HepG2 (cell line): Measurements from ENCODE around the gene VEGFB. TPM values are rescaled to one million over a fixed set of nuclear protein-coding genes. Genes with fewer than 3 reads are reported as not detected.

Experiments
- ADNP ChIP-seq: sonication (generic); formaldehyde crosslinking; IDR thresholded peaks from 2 replicates; pipeline ENCODE4 v1.4.0; 2020; ENCODE audit warnings: missing genetic modification reagents
- CAMTA2 ChIP-seq: sonication (generic); formaldehyde crosslinking; IDR thresholded peaks from 2 replicates; pipeline ENCODE4 v1.4.0; 2020; ENCODE audit warnings: mild to moderate bottlenecking, missing genetic modification reagents, borderline replicate concordance
- CREBL2 ChIP-seq: sonication (generic); formaldehyde crosslinking; IDR thresholded peaks from 2 replicates; pipeline ENCODE4 v1.8.1; 2023; ENCODE audit warnings: missing genetic modification reagents, mild to moderate bottlenecking, borderline replicate concordance
- FOXK1 ChIP-seq: sonication (generic); formaldehyde crosslinking; IDR thresholded peaks from 2 replicates; pipeline ENCODE4 v1.4.0; 2020; ENCODE audit warnings: low read depth, missing genetic modification reagents, borderline replicate concordance
- GFI1 ChIP-seq: sonication (generic); formaldehyde crosslinking; IDR thresholded peaks from 2 replicates; pipeline ENCODE4 v1.5.0; 2020; ENCODE audit warnings: missing genetic modification reagents, mild to moderate bottlenecking, borderline replicate concordance
- JUN ChIP-seq: sonication (generic); formaldehyde crosslinking; IDR thresholded peaks from 2 replicates; pipeline ENCODE4 v1.4.0; 2020; ENCODE audit warnings: mild to moderate bottlenecking, missing genetic modification reagents
- KDM2A ChIP-seq: sonication (generic); formaldehyde crosslinking; IDR thresholded peaks from 2 replicates; pipeline ENCODE4 v1.4.0; 2020; ENCODE audit warnings: low read depth, missing genetic modification reagents, borderline replicate concordance
- KMT2A ChIP-seq: sonication (generic); formaldehyde crosslinking; IDR thresholded peaks from 2 replicates; pipeline ENCODE4 v1.4.0; 2020; ENCODE audit warnings: missing genetic modification reagents
- MBD4 ChIP-seq: IDR thresholded peaks from 2 replicates; pipeline ENCODE4 v1.6.1; 2012; ENCODE audit warnings: low read length, inconsistent platforms, borderline replicate concordance
- MEF2D ChIP-seq: sonication (generic); formaldehyde crosslinking; IDR thresholded peaks from 2 replicates; pipeline ENCODE4 v1.5.1; 2020; ENCODE audit warnings: mild to moderate bottlenecking, missing genetic modification reagents
- MYNN ChIP-seq: sonication (generic); formaldehyde crosslinking; IDR thresholded peaks from 2 replicates; pipeline ENCODE4 v1.4.0; 2020; ENCODE audit warnings: mild to moderate bottlenecking, low read depth, missing genetic modification reagents
- NBN ChIP-seq: fragments of 450-650 bp; conservative IDR thresholded peaks from 2 replicates; pipeline ENCODE4 v1.6.1; 2017
- PCBP1 ChIP-seq: fragments of 200-400 bp; formaldehyde crosslinking; IDR thresholded peaks from 2 replicates; pipeline ENCODE4 v1.6.1; 2017; ENCODE audit warnings: mild to moderate bottlenecking, low read depth, low read length, borderline replicate concordance
- RXRA ChIP-seq: sonication (generic); formaldehyde crosslinking; IDR thresholded peaks from 2 replicates; pipeline ENCODE4 v1.5.1; 2020; ENCODE audit warnings: missing genetic modification reagents
- SRSF9 ChIP-seq: fragments of 200-400 bp; formaldehyde crosslinking; IDR thresholded peaks from 2 replicates; pipeline ENCODE4 v1.6.1; 2018; ENCODE audit warnings: borderline replicate concordance, mild to moderate bottlenecking, low read depth, low read length; ENCODE audit not compliant: insufficient read depth, poor library complexity, severe bottlenecking
- ZBTB38 ChIP-seq: sonication (generic); formaldehyde crosslinking; IDR thresholded peaks from 2 replicates; pipeline ENCODE4 v1.5.1; 2020; ENCODE audit warnings: mild to moderate bottlenecking, missing genetic modification reagents
- ZNF24 ChIP-seq: fragments of 450-650 bp; IDR thresholded peaks from 2 replicates; pipeline ENCODE4 v1.6.1; 2017; ENCODE audit warnings: antibody characterized with exemption, mild to moderate bottlenecking
- ZNF337 ChIP-seq: sonication (generic); formaldehyde crosslinking; IDR thresholded peaks from 2 replicates; pipeline ENCODE4 v1.5.1; 2020; ENCODE audit warnings: missing genetic modification reagents, low read depth, mild to moderate bottlenecking, borderline replicate concordance
- ZNF557 ChIP-seq: sonication (generic); formaldehyde crosslinking; IDR thresholded peaks from 2 replicates; pipeline ENCODE4 v1.4.0; 2020; ENCODE audit warnings: missing genetic modification reagents
- ZNF614 ChIP-seq: IDR thresholded peaks from 2 replicates; pipeline ENCODE4 v1.6.1; 2018; ENCODE audit warnings: missing biosample characterization, missing genetic modification reagents, inconsistent platforms, borderline replicate concordance
- polyA plus RNA-seq, 8 experiments: library from polyadenylated mRNA; depleted of rRNA in 3 of 8; stranded (reverse) in 7 of 8; unstranded in 1 of 8; fragments of >200 nt; fragmentation: Illumina TruSeq in 4 of 8; extraction: Trizol in 4 of 8; gene quantifications; 2 replicates each; pipeline versions ENCODE4 v1.2.1 to v1.2.3, GENCODE V29; 2011 to 2016; ENCODE audit warnings: low read depth in 4 of 8, missing spikeins in 1 of 8, mixed read lengths in 1 of 8; ENCODE audit not compliant: insufficient read depth in 1 of 8
- total RNA-seq, 5 experiments: library from RNA; depleted of rRNA; stranded (reverse); fragments of >200 nt; fragmentation: Illumina TruSeq; extraction: Trizol; gene quantifications; 2 replicates each; pipeline ENCODE4 v1.2.3, GENCODE V29; 2016; ENCODE audit warnings: low read depth in 1 of 5
- TF ChIP-seq, protein P1 (sequence below): sonication (generic); formaldehyde crosslinking; IDR thresholded peaks from 2 replicates; pipeline ENCODE4 v1.5.0; 2020; ENCODE audit warnings: mild to moderate bottlenecking, missing genetic modification reagents, moderate library complexity
- TF ChIP-seq, protein P2 (sequence below): sonication (generic); formaldehyde crosslinking; IDR thresholded peaks from 2 replicates; pipeline ENCODE4 v1.4.0; 2020; ENCODE audit warnings: missing genetic modification reagents
- TF ChIP-seq, protein P3 (sequence below): sonication (generic); formaldehyde crosslinking; IDR thresholded peaks from 2 replicates; pipeline ENCODE4 v1.8.1; 2023; ENCODE audit warnings: mild to moderate bottlenecking, moderate library complexity, missing genetic modification reagents
- TF ChIP-seq, protein P4 (sequence below): sonication (generic); formaldehyde crosslinking; IDR thresholded peaks from 2 replicates; pipeline ENCODE4 v1.5.0; 2020; ENCODE audit warnings: mild to moderate bottlenecking, missing genetic modification reagents

VEGFB gene
- total and polyA plus RNA-seq, 2 of the 13 experiments (the other 11 are each of a cell fraction or from before 2014, with no cell fraction given) = 9.0 to 11.3 TPM

- TF ChIP-seq ZBTB38 (peak; percentile 84; the same call in 1 of the 2 replicates), MBD4 (no peak), SRSF9 (no peak), ZNF24 (no peak), MEF2D (0 out of 2 replicates have a peak, but pooled peaks have one; percentile 18), CREBL2 (CRISPR knock-in tag) (no peak), MYNN (CRISPR knock-in tag) (no peak), PCBP1 (no peak), KDM2A (CRISPR knock-in tag) (0 out of 2 replicates have a peak, but pooled peaks have one; percentile 13), CAMTA2 (no peak), ZNF337 (CRISPR knock-in tag) (no peak), KMT2A (no peak), ZNF557 (CRISPR knock-in tag) (no peak), ZNF614 (CRISPR knock-in tag) (no peak), FOXK1 (CRISPR knock-in tag) (no peak), JUN (CRISPR knock-in tag) (no peak), NBN (no peak), GFI1 (CRISPR knock-in tag) (no peak), ADNP (CRISPR knock-in tag) (0 out of 2 replicates have a peak, but pooled peaks have one; percentile 39), RXRA (CRISPR knock-in tag) (peak; percentile 5; the same call in 1 of the 2 replicates)
- TF ChIP-seq, protein P1, sequence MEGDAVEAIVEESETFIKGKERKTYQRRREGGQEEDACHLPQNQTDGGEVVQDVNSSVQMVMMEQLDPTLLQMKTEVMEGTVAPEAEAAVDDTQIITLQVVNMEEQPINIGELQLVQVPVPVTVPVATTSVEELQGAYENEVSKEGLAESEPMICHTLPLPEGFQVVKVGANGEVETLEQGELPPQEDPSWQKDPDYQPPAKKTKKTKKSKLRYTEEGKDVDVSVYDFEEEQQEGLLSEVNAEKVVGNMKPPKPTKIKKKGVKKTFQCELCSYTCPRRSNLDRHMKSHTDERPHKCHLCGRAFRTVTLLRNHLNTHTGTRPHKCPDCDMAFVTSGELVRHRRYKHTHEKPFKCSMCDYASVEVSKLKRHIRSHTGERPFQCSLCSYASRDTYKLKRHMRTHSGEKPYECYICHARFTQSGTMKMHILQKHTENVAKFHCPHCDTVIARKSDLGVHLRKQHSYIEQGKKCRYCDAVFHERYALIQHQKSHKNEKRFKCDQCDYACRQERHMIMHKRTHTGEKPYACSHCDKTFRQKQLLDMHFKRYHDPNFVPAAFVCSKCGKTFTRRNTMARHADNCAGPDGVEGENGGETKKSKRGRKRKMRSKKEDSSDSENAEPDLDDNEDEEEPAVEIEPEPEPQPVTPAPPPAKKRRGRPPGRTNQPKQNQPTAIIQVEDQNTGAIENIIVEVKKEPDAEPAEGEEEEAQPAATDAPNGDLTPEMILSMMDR (CRISPR knock-in tag) = peak; percentile 35; the same call in 1 of the 2 replicates
- TF ChIP-seq, protein P2, sequence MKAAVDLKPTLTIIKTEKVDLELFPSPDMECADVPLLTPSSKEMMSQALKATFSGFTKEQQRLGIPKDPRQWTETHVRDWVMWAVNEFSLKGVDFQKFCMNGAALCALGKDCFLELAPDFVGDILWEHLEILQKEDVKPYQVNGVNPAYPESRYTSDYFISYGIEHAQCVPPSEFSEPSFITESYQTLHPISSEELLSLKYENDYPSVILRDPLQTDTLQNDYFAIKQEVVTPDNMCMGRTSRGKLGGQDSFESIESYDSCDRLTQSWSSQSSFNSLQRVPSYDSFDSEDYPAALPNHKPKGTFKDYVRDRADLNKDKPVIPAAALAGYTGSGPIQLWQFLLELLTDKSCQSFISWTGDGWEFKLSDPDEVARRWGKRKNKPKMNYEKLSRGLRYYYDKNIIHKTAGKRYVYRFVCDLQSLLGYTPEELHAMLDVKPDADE (CRISPR knock-in tag) = no peak
- TF ChIP-seq, protein P3, sequence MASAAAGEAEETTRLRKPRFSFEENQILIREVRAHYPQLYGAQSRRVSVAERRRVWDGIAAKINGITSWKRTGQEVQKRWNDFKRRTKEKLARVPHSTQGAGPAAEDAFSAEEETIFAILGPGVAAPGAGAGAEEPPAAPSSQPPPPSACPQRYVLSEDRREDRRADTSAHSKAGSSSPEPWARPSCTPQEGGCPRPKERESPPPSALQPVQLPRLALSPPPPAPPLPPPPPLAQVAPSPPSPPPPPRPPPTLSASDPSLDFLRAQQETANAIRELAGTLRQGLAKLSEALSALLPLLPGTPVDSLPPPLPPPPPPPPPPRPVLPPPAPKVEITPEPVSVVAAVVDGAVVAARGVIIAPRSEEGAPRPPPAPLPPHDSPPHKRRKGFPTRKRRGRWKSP = 0 out of 2 replicates have a peak, but pooled peaks have one; percentile 35
- TF ChIP-seq, protein P4, sequence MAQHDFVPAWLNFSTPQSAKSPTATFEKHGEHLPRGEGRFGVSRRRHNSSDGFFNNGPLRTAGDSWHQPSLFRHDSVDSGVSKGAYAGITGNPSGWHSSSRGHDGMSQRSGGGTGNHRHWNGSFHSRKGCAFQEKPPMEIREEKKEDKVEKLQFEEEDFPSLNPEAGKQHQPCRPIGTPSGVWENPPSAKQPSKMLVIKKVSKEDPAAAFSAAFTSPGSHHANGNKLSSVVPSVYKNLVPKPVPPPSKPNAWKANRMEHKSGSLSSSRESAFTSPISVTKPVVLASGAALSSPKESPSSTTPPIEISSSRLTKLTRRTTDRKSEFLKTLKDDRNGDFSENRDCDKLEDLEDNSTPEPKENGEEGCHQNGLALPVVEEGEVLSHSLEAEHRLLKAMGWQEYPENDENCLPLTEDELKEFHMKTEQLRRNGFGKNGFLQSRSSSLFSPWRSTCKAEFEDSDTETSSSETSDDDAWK = no peak
Measured at GRCh38 chr11:64206457-64207255, 27.7 kb upstream of the VEGFB start, which contains the start of gene FERMT3 (continued).
